Activated CD8-positive, alpha-beta memory T cell treated with anti-CD3 and anti-CD28 coated beads for 1 hour (primary cell): ENCODE results near the gene PSME3IP1.
"Not testable (repeated sequence)": the region's sequence is repeated elsewhere in the genome, so short reads cannot be mapped to it uniquely, and the experiment has no call there.

Experiments
- DNase-seq, 2 donors: peaks; one replicate each; pipeline ENCODE4 v3.0.0-alpha.2; 2020; ENCODE audit warnings: low read depth in 1 of 2; ENCODE audit errors: extremely low read depth in 1 of 2

PSME3IP1 gene

GRCh38 chr16:57185945-57186871 is at the start of gene PSME3IP1, which contains the start of gene RSPRY1:
PSME3IP1 (minus strand) TSS chr16:57186039; CDS start chr16:57173854, 12,185 bp downstream.
RSPRY1 (plus strand) TSS chr16:57186329; CDS start chr16:57204659, 18,330 bp downstream.
- peak; percentile 92 to 98 for DNase-seq

GRCh38 chr16:57235128-57236021 is 49.5 kb upstream of the PSME3IP1 start:
- no peak for DNase-seq

GRCh38 chr16:57234707-57235092 is 48.9 kb upstream of the PSME3IP1 start:
- no peak for DNase-seq

- no peak for DNase-seq
Observed at GRCh38 chr16:57233944-57234706, 48.3 kb upstream of the PSME3IP1 start.

GRCh38 chr16:57231821-57232350 is 46.0 kb upstream of the PSME3IP1 start:
- DNase-seq = no peak

- no peak for DNase-seq
Observed at GRCh38 chr16:57229079-57229478, 43.2 kb upstream of the PSME3IP1 start.

- DNase-seq = no peak
Observed at GRCh38 chr16:57226701-57227621, 41.1 kb upstream of the PSME3IP1 start.

GRCh38 chr16:57225978-57226377 is 40.1 kb upstream of the PSME3IP1 start:
- no peak for DNase-seq

- DNase-seq = no peak
Observed at GRCh38 chr16:57224651-57225335, 39.0 kb upstream of the PSME3IP1 start.

- DNase-seq = no peak
Observed at GRCh38 chr16:57223057-57223456, 37.2 kb upstream of the PSME3IP1 start.

- no peak for DNase-seq
Observed at GRCh38 chr16:57216968-57217367, 31.1 kb upstream of the PSME3IP1 start.

GRCh38 chr16:57213462-57213861 is 27.6 kb upstream of the PSME3IP1 start:
- DNase-seq = no peak

GRCh38 chr16:57209780-57210179 is 23.9 kb upstream of the PSME3IP1 start:
- no peak for DNase-seq

- no peak for DNase-seq
Observed at GRCh38 chr16:57208926-57209325, 23.1 kb upstream of the PSME3IP1 start.

- DNase-seq = no peak
Observed at GRCh38 chr16:57204675-57205074, 18.8 kb upstream of the PSME3IP1 start.

GRCh38 chr16:57203451-57203850 is 17.6 kb upstream of the PSME3IP1 start:
- no peak for DNase-seq

GRCh38 chr16:57202095-57202886 is 16.5 kb upstream of the PSME3IP1 start:
- DNase-seq = no peak

- DNase-seq = not testable (repeated sequence)
Observed at GRCh38 chr16:57200926-57201325, 15.1 kb upstream of the PSME3IP1 start.
